HUES48 (cell line): Measurements from ENCODE around the gene CSGALNACT2.
A peak's percentile ranks its signal among the peaks of the same experiment; 100 is the strongest.

Experiments
- H3K27ac ChIP-seq: one replicate; pipeline ENCODE4 v1.7.0; 2013; ENCODE audit warnings: low read depth, low read length, inconsistent platforms
- H3K27me3 ChIP-seq: 2 replicates; pipeline ENCODE4 v1.6.1; 2013; ENCODE audit warnings: mild to moderate bottlenecking, low read length; ENCODE audit not compliant: control insufficient read depth, insufficient read depth
- H3K36me3 ChIP-seq: 2 replicates; pipeline ENCODE4 v1.6.1; 2013; ENCODE audit warnings: low read length; ENCODE audit not compliant: control insufficient read depth, insufficient read depth
- H3K4me1 ChIP-seq: 2 replicates; pipeline ENCODE4 v1.6.1; 2013; ENCODE audit warnings: mild to moderate bottlenecking, low read length; ENCODE audit not compliant: control insufficient read depth, insufficient read depth
- H3K4me3 ChIP-seq: 2 replicates; pipeline ENCODE4 v1.5.1; 2013; ENCODE audit warnings: mild to moderate bottlenecking, low read depth, low read length
- H3K9ac ChIP-seq: 2 replicates; pipeline ENCODE4 v1.6.1; 2013; ENCODE audit warnings: mild to moderate bottlenecking, low read depth, low read length, moderate library complexity
- H3K9me3 ChIP-seq: 2 replicates; pipeline ENCODE4 v1.6.1; 2013; ENCODE audit warnings: low read length; ENCODE audit not compliant: control insufficient read depth, insufficient read depth

CSGALNACT2 gene

DNA sequence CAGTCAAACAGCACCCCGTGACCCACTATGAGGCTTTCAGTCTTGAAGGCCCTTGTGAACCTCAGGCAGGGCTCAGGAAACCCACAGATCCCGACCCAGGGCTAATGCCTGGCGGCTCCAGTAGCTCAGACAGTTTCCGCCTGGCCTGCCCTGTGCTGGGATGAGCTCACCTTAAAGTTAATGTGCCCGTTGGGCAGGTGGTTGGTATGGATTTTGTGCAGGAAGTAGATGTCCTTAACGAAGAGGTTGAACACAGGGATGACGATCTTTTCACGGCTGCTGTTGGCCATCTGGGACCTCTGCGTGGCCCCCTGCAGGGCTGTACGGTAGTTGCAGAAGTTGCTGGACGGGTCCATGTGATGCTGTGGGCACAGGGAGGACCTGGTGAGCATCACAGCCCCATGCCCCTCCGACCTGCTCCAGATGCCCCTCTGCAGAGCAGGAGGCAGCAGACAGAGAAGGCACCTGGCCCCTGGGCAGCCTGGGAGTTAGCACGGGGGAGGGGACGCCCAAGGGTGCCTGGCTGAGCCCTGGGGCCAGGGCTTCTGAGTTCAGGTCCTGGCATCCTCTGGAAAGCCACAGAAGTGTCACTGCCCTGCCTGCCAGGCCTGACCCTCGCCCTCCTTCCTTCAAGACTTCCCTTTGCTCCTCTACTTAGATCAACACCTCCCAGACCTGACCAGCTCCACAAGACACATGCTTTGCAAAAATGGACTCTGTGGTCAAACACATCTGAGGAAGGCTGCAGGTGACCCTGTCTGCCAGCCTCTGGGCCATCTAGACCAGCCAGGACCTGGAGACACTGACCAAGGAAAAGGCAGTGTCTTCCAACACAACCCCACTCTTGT, 59.8 kb downstream of the CSGALNACT2 start:
- Histone ChIP-seq H3K36me3 (peaks cover 64% of the 10 kb centered on the region), H3K4me1 (peaks cover 4% of the 10 kb centered on the region), H3K4me3 (no peak overlapping the region), H3K27me3 (no peaks in the 10 kb centered on the region), H3K9ac (no peak overlapping the region), H3K27ac (no peak overlapping the region), H3K9me3 (no peaks in the 10 kb centered on the region)

DNA sequence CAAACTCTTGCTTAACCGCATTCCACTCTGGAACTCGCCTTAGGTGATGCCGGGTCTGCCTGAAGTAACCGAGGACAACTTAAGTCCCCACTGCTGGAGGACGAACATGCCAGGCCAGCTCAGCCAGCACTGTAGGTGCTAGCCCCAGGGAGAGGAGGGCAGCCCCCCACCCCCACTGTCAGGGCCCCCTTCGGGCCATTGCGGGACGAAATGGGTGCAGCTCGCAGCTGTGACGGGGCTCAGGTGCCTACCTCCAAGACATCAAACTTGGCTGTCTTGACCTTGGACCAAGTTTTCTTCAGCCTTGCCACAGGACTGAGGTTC, 60.4 kb downstream of the CSGALNACT2 start:
- Histone ChIP-seq H3K4me1 (peaks cover 4% of the 10 kb centered on the region), H3K9me3 (no peaks in the 10 kb centered on the region), H3K27ac (no peak overlapping the region), H3K27me3 (no peaks in the 10 kb centered on the region), H3K4me3 (no peak overlapping the region), H3K9ac (no peak overlapping the region), H3K36me3 (peaks cover 64% of the 10 kb centered on the region)

DNA sequence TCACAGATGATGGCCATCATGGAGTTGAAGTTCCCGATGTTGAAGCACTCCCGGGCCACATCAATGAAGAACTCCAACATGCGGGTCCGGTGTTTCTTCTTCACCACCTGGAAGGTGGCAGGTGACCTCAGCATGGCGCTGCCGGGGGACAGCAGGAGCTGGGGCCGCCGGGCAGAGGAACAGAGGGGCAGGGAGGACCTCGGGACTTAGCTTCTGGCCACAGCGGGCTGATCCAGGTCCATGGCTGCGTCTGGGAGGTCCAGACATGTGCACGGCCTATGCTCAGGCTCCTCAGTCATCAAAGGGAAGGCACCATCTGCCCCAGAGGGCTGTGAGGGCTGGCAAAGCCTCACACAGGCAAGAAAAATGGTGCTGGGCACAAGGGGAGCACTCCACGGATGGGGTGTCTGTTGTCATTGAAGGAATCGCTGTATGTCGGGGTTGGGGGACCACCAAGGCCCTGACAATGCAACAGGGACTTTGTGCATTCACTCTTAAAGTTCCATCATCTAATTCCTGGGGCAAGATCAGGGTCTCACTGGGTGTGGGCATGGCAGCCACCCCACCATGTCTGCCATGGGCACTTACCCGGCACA, 60.9 kb downstream of the CSGALNACT2 start:
- peaks cover 64% of the 10 kb centered on the region for H3K36me3 ChIP-seq
- H3K27ac ChIP-seq, result no peak overlapping the region
- H3K4me3 ChIP-seq, result no peak overlapping the region
- no peak overlapping the region for H3K9ac ChIP-seq
- H3K27me3 ChIP-seq, result no peaks in the 10 kb centered on the region
- H3K4me1 ChIP-seq, result peaks cover 4% of the 10 kb centered on the region
- no peaks in the 10 kb centered on the region for H3K9me3 ChIP-seq

DNA sequence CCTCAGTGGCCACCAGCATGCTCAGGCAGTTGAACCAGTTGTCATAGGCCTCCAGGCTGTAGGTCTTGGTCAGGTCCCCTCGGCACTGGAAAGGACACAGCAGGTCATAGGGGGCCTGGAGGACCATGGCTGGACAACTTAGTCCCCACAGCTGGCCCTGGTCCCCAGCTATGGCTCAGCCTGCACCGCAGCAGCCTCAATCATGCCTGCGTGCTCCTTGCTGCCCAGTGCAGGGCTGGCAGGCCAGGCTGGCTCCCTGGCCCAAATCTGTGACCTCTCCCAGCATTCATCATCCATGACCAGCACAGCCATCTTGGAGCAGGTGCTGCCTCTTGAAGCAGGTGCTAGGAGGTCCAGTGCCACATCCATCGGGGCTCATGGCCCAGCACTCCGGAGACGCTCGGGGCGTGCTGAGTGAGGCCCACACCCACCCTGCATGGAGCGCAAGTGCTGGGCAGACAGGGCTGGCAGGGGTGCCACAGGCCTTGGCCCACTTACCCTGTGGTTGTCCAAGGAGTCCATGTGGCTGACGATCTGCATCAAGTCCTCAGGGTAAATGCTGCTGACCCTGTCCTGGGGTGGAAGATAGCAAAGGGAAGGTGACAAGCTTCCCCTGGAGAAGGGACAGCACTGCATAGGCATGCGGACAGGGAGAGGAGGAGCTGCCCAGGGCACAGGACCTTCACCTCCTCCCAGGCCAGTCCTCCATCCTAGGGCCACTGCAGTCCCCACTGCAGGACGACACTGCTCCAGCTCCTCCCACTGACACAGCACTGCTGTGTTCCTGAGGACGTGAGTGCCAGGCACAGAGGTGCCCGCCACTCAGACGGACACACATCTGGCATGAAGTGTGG, 61.7 kb downstream of the CSGALNACT2 start:
- peaks cover 64% of the 10 kb centered on the region for H3K36me3 ChIP-seq
- no peak overlapping the region for H3K27ac ChIP-seq
- H3K9ac ChIP-seq, result no peak overlapping the region
- H3K4me3 ChIP-seq, result no peak overlapping the region
- H3K4me1 ChIP-seq, result peaks cover 6% of the 10 kb centered on the region
- no peaks in the 10 kb centered on the region for H3K27me3 ChIP-seq
- H3K9me3 ChIP-seq, result no peaks in the 10 kb centered on the region

DNA sequence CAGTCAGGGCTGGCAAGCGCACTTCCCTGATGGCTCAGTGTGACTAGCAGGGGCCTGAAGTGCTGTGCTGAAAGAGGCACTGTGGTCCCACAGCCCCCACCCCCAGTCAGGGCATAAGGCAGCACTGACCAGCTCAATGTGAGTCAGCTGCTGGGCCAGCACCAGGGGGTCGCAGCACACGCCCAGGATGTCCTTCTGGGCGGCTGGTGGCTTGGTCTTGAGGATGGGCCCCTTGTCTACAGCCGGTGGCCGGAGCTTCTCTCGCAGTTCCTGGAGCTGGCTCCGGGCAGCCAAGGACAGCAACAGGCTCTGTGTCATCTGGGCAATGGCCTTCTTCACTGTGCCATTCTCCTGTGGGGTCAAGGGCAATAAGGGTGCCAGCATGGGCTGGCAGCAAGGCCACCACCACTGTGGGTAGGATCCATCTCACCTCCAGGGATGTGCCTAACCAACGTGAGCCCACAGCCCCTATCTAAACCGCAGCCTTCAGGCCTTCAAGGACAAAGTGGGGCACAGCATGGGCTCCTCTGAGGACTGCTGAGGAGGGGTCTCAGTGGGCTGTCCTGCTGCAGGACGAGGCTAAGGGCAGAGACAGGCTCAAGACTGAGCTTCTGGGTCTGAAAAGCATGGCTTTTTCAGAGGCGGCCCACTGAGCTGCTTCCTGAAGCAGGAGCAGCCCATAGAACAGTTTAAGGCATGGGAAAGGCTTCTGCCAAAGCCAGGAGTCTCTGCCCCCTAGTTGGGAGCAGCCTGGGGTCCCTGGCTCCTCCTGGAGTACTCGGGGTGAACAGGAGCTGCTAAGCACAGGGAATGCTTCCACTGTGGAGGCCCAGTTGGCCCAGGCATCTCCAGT, 62.5 kb downstream of the CSGALNACT2 start:
- H3K36me3 ChIP-seq, result peaks cover 56% of the 10 kb centered on the region
- no peak overlapping the region for H3K9ac ChIP-seq
- no peak overlapping the region for H3K4me3 ChIP-seq
- no peak overlapping the region for H3K27ac ChIP-seq
- H3K27me3 ChIP-seq, result no peaks in the 10 kb centered on the region
- H3K9me3 ChIP-seq, result no peaks in the 10 kb centered on the region
- peaks cover 6% of the 10 kb centered on the region for H3K4me1 ChIP-seq

DNA sequence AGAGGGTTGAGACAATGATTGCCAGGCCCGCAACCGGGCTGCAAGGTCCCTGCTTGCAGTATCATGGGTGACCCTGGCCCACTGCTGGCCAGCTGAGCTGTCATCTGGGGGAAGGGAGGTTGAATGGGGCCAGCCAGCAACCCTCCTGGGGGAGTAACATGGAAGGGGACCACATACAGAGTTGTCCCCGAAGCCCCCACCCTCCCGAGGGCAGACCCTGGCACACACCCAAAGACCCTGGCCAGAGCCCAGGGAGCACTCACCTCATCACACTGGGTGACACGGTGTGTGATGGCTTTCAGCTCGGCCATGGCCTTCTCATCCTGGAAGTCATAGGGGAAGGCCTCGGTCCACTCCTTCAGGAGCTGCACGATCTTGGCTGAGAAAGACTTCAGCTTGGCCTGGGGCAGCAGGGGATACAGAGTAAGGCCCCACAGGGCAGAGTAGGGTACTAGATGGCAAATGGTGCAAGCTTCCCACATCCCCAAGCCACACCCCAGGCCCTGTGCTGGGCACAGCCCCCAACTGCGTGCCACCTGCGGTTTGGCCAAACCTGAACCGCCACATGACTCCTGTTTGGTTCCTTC, 63.4 kb downstream of the CSGALNACT2 start:
- Histone ChIP-seq H3K36me3 (peaks cover 47% of the 10 kb centered on the region), H3K27ac (no peak overlapping the region), H3K4me3 (peak overlapping the region; percentile 92; the same call in 1 of the 2 replicates), H3K27me3 (no peaks in the 10 kb centered on the region), H3K9ac (no peak overlapping the region), H3K9me3 (no peaks in the 10 kb centered on the region), H3K4me1 (peaks cover 6% of the 10 kb centered on the region)

DNA sequence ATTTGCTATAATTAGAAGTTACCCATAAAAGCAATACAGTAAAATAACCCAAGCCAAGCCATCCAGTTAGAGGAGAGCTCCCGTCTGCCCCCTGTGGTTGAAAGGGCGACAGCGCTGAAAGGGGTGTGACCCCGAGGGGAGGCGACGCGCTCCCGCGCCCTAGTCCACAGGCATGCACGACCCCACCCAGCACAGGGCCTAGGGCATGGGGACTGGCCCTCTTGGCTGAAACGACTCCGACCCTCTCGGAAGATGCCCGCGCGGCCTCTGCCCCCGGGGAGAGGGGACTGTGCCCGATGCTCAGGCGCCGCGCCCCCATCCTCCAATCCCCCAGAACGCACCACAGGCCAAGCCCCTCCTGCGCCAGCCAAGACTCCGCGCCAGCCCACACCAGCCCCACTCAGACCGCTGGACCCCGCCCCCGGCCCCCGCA, 64.0 kb downstream of the CSGALNACT2 start:
- Histone ChIP-seq H3K4me3 (peak overlapping the region; percentile 92), H3K36me3 (peaks cover 41% of the 10 kb centered on the region), H3K4me1 (peaks cover 6% of the 10 kb centered on the region), H3K27ac (no peak overlapping the region), H3K9me3 (no peaks in the 10 kb centered on the region), H3K9ac (no peak overlapping the region), H3K27me3 (no peaks in the 10 kb centered on the region)

DNA sequence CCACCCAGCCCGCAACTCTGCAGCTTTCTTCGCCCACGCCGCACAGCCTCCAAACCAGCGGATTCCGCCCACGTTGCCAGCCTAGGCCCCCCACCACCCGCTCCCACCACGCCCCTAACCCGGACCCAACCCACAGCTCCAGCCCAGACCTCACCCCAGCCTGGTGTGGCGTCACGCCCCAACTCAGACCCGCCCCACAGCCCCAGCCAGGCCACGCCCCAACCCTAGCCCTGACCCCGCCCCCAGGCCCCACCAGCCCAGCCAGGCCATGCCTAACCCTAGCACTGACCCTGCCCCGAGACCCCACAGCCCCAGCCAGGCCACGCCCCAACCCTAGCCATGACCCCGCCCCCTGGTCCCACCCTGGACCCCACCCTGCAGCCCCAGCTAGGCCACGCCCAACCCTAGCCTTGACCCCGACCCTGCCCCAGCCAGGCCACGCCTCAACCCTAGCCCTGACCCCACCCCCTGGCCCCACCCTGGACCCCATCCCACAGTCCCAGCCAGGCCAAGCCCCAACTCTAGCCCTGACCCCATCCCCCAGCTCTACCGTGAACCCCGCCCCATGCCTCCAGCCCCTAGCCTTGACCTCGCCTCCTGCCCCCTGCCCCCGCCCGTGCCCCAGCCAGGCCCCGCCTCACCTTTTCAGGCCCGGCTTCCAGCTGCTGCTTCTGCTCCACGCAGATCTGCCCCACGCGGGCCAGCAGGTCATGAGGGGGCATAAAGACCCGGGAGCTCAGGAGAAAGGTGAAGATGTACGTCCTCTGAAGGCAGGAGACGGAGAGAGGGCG, 64.6 kb downstream of the CSGALNACT2 start:
- peak overlapping the region; percentile 39; the same call in 1 of the 2 replicates for H3K9ac ChIP-seq
- peak overlapping the region; percentile 92 for H3K4me3 ChIP-seq
- H3K36me3 ChIP-seq, result peaks cover 35% of the 10 kb centered on the region
- no peaks in the 10 kb centered on the region for H3K9me3 ChIP-seq
- peak overlapping the region; percentile 69 for H3K27ac ChIP-seq
- peaks cover 6% of the 10 kb centered on the region for H3K4me1 ChIP-seq
- no peaks in the 10 kb centered on the region for H3K27me3 ChIP-seq

DNA sequence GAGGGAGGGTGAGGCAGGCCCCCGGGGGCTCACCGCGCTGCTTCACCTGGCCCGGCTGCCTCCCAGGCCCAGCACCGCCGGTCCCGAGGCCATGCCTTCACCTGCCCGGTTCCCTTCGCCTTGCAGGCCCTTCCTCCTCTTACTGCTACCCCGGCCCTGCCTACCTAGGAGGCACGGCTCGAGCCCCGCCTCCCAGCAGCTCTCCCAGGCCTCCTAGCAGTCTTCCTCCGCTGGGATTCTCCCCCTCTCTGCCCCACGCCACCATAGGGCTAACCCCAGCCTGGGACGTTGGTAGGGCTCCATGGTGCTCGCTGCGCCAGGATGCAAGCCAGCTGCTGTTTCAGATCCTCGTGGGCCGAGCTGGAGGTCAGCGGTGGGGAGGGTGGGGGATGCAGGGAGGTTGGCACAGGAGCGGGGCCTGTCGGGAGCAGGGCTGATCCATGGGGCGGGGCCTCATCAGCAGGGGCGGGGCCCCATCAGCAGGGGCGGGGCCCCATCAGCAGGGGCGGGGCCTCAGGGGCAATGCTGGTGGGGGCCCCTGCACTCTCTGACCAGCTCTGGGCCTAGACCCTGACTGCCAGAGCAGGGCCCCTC, 65.3 kb downstream of the CSGALNACT2 start:
- no peaks in the 10 kb centered on the region for H3K9me3 ChIP-seq
- peak overlapping the region; percentile 39; the same call in 1 of the 2 replicates for H3K9ac ChIP-seq
- peaks cover 29% of the 10 kb centered on the region for H3K36me3 ChIP-seq
- H3K4me3 ChIP-seq, result peak overlapping the region; percentile 81
- H3K4me1 ChIP-seq, result peaks cover 6% of the 10 kb centered on the region
- H3K27ac ChIP-seq, result peak overlapping the region; percentile 69
- no peaks in the 10 kb centered on the region for H3K27me3 ChIP-seq
